Umbilical cord (tissue), 2 donors: ENCODE measurements around the gene PRSS33. TPM values are rescaled to one million over a fixed set of nuclear protein-coding genes. Genes with fewer than 3 reads are reported as not detected.

Experiments used
- DNase-seq: peaks from one replicate; pipeline ENCODE4 v3.0.0-alpha.2; 2015; ENCODE audit warnings: low spot score
- total RNA-seq: library from RNA; depleted of rRNA; stranded (reverse); fragments of >200 nt; gene quantifications from one replicate; pipeline ENCODE4 v1.2.3, GENCODE V29; 2014; ENCODE audit warnings: low replicate concordance; ENCODE audit not compliant: insufficient read depth

PRSS33 gene
- total RNA-seq, 1 donor from 2014 or later: 0.96 TPM

DNA sequence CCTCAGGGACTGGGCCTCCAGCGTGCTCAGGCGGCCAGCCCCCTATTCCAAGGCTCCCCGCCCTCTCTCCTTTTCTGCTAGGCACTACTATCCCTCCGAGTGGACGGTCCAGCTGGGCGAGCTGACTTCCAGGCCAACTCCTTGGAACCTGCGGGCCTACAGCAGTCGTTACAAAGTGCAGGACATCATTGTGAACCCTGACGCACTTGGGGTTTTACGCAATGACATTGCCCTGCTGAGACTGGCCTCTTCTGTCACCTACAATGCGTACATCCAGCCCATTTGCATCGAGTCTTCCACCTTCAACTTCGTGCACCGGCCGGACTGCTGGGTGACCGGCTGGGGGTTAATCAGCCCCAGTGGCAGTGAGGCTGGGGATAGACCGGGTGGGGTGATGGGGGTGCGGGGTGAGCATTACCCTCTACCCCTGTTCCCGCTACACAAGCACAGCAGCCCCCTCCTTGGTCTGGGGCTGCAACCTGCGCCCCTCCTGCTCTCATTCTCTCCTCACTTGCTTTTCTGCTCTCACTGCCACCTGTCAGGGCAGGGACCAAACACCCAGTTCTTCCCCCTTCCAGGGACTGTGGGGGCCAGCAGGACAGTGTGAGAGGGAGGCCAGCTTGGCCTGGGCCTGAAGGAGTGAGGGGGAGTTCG is 12.0 kb upstream of the PRSS33 start:
- DNase-seq: no peak

GRCh38 chr16:2798723-2799204 is 11.4 kb upstream of the PRSS33 start:
- DNase-seq: no peak

GRCh38 chr16:2795395-2796143 is 8.2 kb upstream of the PRSS33 start:
- DNase-seq: no peak

GRCh38 chr16:2792940-2793339 is 5.6 kb upstream of the PRSS33 start:
- DNase-seq: no peak

DNA sequence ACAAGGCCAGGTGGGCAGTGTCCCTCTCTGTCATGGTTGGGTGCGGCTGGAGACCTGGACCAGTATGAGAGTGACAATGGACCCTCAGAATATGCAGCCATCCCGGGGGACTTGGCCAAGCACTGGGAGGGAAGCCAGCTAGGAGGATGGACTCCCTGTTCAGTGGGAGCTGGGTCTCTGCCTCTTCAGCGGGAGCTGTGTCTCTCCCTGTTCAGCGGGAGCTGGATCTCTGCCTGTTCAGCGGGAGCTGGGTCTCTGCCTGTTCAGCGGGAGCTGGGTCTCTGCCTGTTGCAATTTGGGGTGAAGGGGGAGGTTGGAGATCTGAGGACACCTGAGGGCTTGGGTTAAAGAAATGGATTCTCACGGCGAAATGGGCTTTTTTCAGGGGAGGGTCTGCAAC is 3.8 kb upstream of the PRSS33 start:
- DNase-seq: no peak

- no peak for DNase-seq
These were observed 3.3 kb upstream of the PRSS33 start for GRCh38 chr16:2790631-2791030.

DNA sequence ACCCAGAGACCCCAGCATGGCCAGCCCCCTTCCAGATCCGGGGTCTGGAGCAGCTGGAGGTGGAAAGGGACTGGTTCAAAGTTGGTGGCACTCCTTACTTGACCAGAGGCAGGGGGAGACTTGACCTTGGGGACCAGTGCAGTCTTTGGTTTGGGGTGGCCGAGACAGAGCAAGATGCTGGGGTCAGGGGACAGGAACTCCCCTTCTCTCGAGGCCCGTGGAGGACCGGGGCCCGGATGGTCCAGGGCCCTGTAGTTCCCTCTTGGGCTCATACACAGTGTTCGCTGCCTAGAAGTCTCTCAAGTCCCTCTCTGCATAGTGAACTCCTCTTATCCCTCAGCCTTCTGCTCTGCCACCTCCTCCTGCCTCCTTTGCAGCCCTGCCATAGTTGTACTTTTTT is 601 bp upstream of the PRSS33 start:
- no peak for DNase-seq

GRCh38 chr16:2786826-2787151 is 571 bp downstream of the PRSS33 start:
- DNase-seq: no peak

DNA sequence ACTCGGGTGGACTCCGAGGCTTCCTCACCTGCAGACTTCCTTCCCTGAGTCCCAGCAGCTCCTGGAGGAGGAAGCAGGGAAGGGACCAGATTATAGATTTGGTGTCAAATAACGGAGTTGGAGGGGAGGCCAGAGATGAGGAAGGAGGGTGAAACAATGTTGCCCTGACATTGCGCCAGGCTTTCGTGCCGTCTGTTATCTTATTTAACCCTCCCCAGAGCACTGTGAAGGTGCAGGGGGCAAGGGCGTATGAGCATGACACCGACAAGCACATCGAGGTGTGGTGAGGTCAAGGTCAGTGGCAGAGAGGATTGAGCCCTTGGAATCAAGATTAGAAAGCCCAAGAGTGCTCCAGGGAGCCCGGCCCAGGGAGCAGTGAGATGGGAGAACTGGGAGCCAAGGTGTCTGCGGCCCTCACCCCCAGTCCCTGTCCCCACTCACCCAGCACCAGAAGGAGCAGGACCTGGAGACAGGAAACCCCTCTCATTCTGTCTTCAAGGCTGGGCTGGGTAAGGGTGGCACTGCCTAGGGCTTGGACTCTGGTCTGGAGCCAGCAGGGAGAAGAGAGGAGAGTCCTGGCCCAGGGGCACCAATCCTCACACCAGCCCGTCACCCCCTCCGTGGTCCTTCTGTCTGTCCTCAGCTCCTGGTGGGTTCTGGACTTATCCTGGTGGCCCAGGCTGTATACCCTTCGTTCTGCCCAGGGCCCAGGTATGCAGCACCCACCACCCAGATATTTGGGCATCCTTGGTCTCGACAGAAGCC is 1.1 kb downstream of the PRSS33 start:
- DNase-seq: no peak

DNA sequence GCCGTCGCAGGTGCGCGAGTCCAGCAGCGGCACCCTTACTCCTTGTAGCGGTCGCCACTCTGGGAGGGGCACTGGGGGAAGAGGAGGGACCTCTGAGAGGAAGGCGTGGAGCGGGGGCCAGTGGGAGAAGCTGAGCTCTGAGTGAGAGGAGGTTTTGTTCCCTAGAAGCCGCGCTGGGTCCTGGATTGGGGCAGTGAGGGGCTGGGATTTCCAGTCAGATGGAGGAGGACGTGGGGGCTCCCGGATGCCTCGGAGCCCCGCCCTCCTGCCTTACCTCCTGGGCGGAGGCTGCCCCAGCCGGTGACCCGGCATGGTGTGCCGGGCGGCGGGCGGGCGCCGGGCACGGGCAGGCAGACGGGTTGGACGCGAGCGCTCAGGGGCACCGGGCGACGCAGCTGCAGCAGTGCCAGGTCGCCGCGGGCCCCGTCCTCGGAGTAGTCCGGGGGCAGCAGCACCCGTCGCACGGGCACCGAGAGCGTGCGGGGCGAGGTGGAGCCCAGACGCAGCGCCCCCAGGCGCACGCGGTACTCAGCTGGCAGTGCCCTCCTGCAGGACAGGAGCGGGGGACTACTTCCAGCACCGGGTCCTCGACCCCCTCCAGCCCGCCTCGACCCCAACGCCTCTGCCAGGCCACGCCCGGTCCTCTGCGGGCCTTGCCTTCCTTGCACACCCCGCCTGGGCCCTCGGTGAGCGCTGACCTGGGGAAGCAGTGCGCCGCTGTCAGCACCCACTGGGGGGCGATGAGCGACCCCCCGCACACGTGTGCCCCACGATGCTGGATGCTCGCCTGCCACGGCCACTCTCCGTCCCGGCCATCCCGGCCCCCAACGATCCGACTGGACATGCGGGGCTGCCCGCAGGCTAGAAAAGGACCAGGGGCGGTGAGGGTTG is 2.0 kb downstream of the PRSS33 start:
- DNase-seq: no peak

DNA sequence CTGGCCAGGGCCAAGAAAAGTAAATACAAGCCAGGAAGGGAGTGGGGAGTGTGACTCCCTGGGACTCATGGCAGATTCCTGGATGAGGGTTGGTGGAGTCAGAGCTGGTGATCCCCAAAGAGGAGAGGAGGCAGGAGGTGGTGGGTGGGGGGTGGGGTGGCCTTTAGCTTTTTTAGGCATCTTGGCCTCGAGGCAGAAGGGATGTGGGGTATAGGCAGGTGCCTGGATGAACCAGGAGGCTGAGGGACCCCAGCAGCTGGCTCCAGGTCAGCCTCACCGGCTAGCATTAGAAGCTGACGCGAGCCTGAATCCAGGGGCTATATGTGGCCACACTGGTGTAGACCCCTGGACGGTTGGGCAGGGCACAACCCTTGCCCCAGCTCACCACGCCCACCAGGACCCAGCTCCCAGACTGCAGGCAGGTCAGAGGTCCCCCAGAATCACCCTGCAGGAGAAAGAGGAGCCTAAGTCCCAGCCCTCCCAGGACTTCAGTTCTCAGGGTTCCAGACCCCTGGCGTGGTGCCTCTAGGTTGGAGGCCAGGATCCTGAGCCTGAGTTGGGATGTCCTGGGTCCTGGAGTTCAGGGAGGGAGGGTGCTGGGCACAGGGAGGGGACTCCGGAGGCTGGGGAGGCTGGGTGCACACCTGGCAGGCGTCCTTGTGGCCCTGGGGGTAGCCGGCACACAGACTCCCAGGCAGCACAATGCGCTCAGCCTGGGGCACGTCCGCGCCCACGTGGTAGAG is 2.8 kb downstream of the PRSS33 start:
- no peak for DNase-seq

DNA sequence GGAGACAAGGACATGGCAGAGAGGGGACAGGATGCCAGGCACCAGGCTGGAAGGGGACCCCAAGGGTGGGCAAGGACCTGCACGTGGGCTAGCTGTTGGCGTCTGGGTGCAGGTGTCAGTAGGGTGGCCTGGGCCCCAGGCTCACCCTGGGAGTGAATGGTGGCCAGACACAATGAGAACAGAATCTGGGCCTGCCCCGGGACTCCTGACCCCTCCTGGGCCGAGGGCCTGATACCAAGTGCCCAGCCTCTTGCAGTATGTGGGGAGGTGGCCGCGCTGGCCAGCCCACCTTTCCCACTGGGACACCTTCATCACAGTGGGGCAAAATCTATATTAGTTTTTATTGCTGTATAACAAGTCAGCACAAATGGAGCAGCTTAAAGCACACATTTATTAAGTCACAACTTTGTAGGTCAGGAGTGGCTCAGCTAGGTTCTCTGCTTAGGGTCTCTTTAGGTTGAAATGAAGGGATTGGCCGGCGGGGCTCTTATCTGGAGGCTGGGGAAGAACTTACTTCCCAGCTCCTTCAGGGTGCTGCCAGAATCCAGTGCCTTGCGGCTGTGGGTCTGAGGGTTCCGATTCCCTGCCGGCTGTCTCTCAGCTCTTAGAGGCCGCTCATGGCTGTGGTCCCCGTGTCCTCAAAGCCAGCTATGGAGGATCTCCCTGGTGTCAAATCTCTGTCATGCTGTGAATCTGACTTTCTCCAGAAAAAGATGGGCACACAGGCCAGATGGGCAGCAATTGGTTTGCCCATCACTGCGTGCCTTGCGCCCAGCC is 3.6 kb downstream of the PRSS33 start:
- DNase-seq: no peak

GRCh38 chr16:2782583-2783351 is 4.6 kb downstream of the PRSS33 start:
- DNase-seq: no peak

DNA sequence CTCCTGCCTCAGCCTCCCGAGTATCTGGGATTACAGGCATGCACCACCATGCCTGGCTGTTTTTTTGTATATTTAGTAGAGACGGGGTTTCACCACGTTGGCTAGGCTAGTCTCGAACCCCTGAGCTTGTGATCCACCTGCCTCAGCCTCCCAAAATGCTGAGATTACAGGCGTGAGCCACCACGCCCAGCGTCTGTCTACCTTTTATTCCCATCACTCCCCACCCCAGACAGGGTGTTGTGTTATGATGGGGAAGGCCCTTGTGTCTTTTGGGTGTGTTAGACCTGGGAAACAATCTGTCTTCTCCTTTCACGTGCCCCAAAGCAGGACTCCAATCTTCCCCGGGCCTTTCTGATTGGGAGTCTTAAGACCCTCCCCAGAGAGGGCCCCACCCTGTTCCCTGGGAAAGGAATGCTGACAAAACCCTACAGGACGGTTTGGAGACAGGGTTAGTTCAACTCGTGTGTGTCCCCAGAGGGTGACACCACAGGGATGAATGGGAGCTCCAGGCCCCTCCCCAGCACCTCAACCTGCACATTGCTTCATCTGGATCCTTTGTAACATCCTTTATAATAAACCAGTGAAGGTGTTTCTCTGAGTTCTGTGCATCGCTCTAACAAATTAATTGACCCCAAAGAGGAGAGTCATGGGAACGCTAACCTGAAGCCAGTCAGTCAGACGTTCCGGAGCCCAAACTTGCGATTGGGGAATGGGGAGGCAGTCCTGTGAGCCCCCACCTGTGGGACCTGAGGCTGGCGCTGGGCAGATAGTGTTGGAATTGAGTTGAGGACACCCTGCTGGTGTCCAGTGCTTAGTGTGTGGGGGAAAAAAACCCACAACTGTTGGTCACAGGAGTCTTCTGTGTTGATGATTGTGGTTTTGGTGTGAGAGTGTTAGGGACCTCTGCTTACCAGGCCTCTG is 7.1 kb downstream of the PRSS33 start:
- DNase-seq: no peak

DNA sequence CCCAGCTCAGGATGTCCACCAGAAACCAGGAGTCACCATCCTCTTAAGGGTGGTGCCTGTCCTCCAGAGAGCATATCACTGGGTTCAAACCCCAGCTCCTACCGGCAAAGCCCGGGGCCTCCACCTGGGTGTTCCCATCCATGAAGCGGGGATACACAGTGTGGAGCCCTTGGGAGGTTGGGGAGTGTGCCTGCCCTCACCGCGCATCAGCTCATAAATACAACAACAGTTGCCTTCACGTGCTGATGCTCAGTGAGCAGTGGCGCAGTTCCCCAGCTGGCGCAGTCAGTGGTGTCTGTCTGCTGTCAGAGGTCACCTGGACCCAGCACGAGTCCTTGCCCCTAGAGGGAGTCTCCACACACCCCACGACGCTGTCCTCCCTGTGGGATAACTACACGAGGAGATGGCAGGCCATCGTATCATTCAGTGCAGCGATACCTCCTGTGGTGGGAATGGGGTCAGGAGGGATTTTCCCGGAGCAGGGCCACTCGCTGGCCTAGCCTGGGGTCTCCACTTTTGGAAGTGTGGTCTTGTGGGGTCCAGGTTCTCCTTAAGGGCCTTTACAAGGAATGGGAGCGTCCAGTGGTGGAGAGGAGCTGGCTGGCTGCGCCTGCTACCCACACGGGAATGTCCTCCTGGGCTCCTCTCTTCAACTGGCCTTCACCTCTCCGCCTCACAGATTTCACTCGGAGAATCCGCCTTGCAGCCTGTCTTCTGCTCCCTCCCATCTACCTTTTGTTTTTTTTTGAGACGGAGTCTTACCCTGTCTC is 8.0 kb downstream of the PRSS33 start:
- DNase-seq: no peak

- no peak for DNase-seq
These were observed 8.8 kb downstream of the PRSS33 start for GRCh38 chr16:2778630-2778958.

DNA sequence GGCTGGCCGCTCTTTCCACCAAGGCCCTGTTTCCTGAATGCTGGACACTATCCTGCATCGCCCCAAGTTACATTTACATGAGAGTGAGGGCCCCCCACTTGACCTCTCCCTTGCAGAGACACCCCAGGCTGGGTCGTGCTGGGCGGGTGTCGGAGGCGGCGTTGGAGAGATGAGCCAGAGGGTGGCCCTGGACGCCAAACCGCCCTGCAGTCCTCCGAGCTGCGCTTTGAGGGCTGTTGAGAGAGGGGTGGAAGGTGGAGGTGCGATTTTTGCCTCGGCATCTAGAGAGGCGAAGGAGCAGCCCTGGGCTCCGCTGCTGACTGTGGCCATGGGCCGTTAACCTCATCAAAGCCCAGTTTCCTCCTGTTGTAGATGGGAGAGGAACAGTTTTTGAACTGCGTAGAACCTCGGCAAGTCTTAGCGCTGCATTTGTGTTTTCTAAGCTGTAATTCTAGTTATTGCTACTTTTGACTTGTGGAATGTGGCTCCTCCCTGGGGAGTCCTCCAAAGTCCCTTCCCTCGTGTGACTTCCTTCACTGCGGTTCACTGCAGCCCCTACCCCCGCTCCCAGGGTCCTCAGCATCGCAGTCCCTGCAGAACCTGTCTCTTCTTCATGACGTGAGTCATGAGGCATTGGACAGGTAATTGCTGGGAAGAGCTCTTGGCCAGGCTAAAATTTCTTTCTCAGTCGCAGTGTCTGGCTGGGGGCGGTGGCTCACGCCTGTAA is 9.3 kb downstream of the PRSS33 start:
- DNase-seq: peak; percentile 45
